Fibroblast of lung (primary cell): ENCODE results near the gene DKK2. TPM values are rescaled to one million over a fixed set of nuclear protein-coding genes. Genes with fewer than 3 reads are reported as not detected.

ENCODE experiments used
- DNase-seq, 2 donors: peaks; one replicate each; pipeline versions ENCODE4 v3.0.0 to v3.0.0-alpha.2; 2010; ENCODE audit warnings: low read depth in 2 of 2
- H2AFZ ChIP-seq: 2 replicates; pipeline ENCODE4 v1.5.1; 2012; ENCODE audit warnings: low read length, control low read depth, inconsistent platforms
- H3K27ac ChIP-seq: 2 replicates; pipeline ENCODE4 v1.5.1; 2011; ENCODE audit warnings: low read length, control low read depth; ENCODE audit not compliant: insufficient read depth
- H3K27me3 ChIP-seq: 2 replicates; pipeline ENCODE4 v1.5.1; 2011; ENCODE audit warnings: mild to moderate bottlenecking, low read length; ENCODE audit not compliant: control insufficient read depth, insufficient read depth
- H3K36me3 ChIP-seq: 2 replicates; pipeline ENCODE4 v1.5.1; 2011; ENCODE audit warnings: low read length; ENCODE audit not compliant: control insufficient read depth, insufficient read depth
- H3K4me1 ChIP-seq: 2 replicates; pipeline ENCODE4 v1.5.1; 2011; ENCODE audit warnings: low read length; ENCODE audit not compliant: control insufficient read depth, insufficient read depth; ENCODE audit errors: extremely low read depth
- H3K4me2 ChIP-seq: 2 replicates; pipeline ENCODE4 v1.5.1; 2011; ENCODE audit warnings: low read length, control low read depth; ENCODE audit not compliant: insufficient read depth; ENCODE audit errors: extremely low read depth
- H3K4me3 ChIP-seq, 4 experiments: fragments of 200-600 bp in 1 of 4; sonication (generic) in 1 of 4; replicated peaks in 1 of 4; 2 replicates each; pipeline ENCODE4 v1.5.1; 2011 to 2016; ENCODE audit warnings: low read length in 4 of 4, low read depth in 3 of 4, mild to moderate bottlenecking in 3 of 4, control low read depth in 2 of 4, inconsistent platforms in 1 of 4, mixed read lengths in 1 of 4; ENCODE audit not compliant: insufficient read depth in 1 of 4; ENCODE audit errors: control extremely low read depth in 1 of 4
- H3K79me2 ChIP-seq: 2 replicates; pipeline ENCODE4 v1.5.1; 2012; ENCODE audit warnings: mild to moderate bottlenecking, low read length, inconsistent platforms; ENCODE audit not compliant: control insufficient read depth, insufficient read depth
- H3K9ac ChIP-seq: 2 replicates; pipeline ENCODE4 v1.5.1; 2011; ENCODE audit warnings: mild to moderate bottlenecking, low read length, control low read depth; ENCODE audit not compliant: insufficient read depth
- H3K9me3 ChIP-seq: 2 replicates; pipeline ENCODE4 v1.5.1; 2012; ENCODE audit warnings: low read depth, low read length; ENCODE audit not compliant: control insufficient read depth, insufficient read depth
- H4K20me1 ChIP-seq: 2 replicates; pipeline ENCODE4 v1.5.1; 2011; ENCODE audit warnings: low read length; ENCODE audit not compliant: control insufficient read depth, insufficient read depth; ENCODE audit errors: extremely low read depth
- CTCF ChIP-seq, 2 donors: IDR thresholded peaks in 1 of 2; conservative IDR thresholded peaks in 1 of 2; 1 replicate in 1 of 2; 2 replicates in 1 of 2; pipeline ENCODE4 v1.5.1; 2011 to 2012; ENCODE audit warnings: low read length in 2 of 2, control low read depth in 1 of 2, inconsistent platforms in 1 of 2, low read depth in 1 of 2, mild to moderate bottlenecking in 1 of 2
- EZH2 ChIP-seq: IDR thresholded peaks from 2 replicates; pipeline ENCODE4 v1.5.1; 2012; ENCODE audit warnings: low read length, control low read depth, mild to moderate bottlenecking; ENCODE audit errors: missing control alignments
- polyA plus RNA-seq, 2 donors: library from polyadenylated mRNA; depleted of rRNA in 1 of 2; stranded (reverse) in 1 of 2; unstranded in 1 of 2; fragments of >200 nt; gene quantifications; 2 replicates each; pipeline ENCODE4 v1.2.1, GENCODE V29; 2011 to 2012; ENCODE audit warnings: missing spikeins in 1 of 2
- total RNA-seq: library from RNA; depleted of rRNA; stranded (reverse); fragments of >200 nt; gene quantifications from 2 replicates; pipeline ENCODE4 v1.2.1, GENCODE V29; 2014

DKK2 gene
- total and polyA plus RNA-seq, 2 donors (not counting 1 experiment from before 2014, with no cell fraction given): 0.48 to 1.2 TPM

DNA sequence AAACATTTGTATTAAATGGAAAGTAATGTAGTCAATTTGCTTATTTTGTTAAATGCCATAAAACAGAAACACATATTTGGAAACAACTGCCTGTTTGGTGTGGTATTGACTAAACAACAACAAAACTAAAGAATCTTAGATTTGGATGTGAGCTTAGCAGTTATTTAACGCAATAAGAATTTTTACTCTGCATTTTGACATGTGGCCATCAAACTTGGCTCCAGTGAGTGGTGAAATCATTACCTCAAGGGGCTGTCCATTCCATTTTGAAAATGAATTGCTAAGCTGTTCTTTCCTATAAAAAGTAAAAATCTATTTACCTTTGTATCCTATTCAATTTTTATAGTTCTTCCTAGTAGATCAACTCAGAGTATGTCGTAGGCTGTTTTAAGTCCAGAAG lies 84.2 kb downstream of the DKK2 start:
- H3K27ac ChIP-seq: no peak overlapping the region
- H2AFZ ChIP-seq: no peak overlapping the region
- no peaks in the 10 kb centered on the region for H3K4me1 ChIP-seq
- no peak for TF ChIP-seq EZH2
- TF ChIP-seq CTCF (conservative IDR thresholded peaks at IDR 0.05 in 1 of 2, IDR thresholded peaks at IDR 0.05 in 1 of 2; ENCODE audit: low read depth in 1 of 2, low read length in 2 of 2): no peak
- H3K36me3 ChIP-seq: no peaks in the 10 kb centered on the region
- H3K79me2 ChIP-seq: no peaks in the 10 kb centered on the region
- no peaks in the 10 kb centered on the region for H4K20me1 ChIP-seq
- DNase-seq: no peak
- no peaks in the 10 kb centered on the region for H3K9me3 ChIP-seq
- no peaks in the 10 kb centered on the region for H3K27me3 ChIP-seq
- no peak overlapping the region for H3K4me3 ChIP-seq
- H3K9ac ChIP-seq: no peak overlapping the region
- H3K4me2 ChIP-seq: no peak overlapping the region

- Histone ChIP-seq H3K27me3 (no peaks in the 10 kb centered on the region), H3K4me3 (no peak overlapping the region), H3K4me2 (no peak overlapping the region), H3K4me1 (no peaks in the 10 kb centered on the region), H3K9me3 (no peaks in the 10 kb centered on the region), H3K27ac (no peak overlapping the region), H4K20me1 (no peaks in the 10 kb centered on the region), H3K9ac (no peak overlapping the region), H3K36me3 (no peaks in the 10 kb centered on the region), H3K79me2 (no peaks in the 10 kb centered on the region), H2AFZ (no peak overlapping the region)
- no peak for DNase-seq
- TF ChIP-seq CTCF (conservative IDR thresholded peaks at IDR 0.05 in 1 of 2, IDR thresholded peaks at IDR 0.05 in 1 of 2; ENCODE audit: low read depth in 1 of 2, low read length in 2 of 2): no peak
Measured at GRCh38 chr4:106941841-106942240, 94.3 kb downstream of the DKK2 start.

DNA sequence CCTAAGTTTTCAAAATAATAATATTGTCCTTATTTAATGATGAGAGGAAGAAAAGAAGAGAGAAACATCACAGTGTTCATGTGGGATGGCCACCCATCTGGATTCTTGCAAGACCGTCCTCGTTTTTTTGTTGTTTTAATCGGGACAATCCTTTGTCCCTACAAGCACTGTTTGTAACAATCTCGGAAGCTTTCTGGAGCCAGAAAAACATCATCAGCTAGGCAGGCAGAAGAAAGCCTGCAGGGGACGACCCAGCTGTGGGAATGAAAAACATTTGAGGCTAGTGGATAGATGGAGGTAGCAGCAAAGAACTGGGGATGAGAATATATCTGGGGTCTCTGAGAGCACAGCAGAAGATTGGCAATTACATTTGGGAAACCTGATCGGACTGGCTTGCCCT lies 105.6 kb downstream of the DKK2 start:
- Histone ChIP-seq H3K4me3 (no peak overlapping the region), H3K79me2 (no peaks in the 10 kb centered on the region), H4K20me1 (no peaks in the 10 kb centered on the region), H3K4me1 (no peaks in the 10 kb centered on the region), H3K4me2 (no peak overlapping the region), H3K27ac (no peak overlapping the region), H3K9ac (no peak overlapping the region), H3K9me3 (no peaks in the 10 kb centered on the region), H3K36me3 (no peaks in the 10 kb centered on the region), H3K27me3 (no peaks in the 10 kb centered on the region), H2AFZ (no peak overlapping the region)
- no peak for DNase-seq
- TF ChIP-seq EZH2 (no peak), CTCF (conservative IDR thresholded peaks at IDR 0.05 in 1 of 2, IDR thresholded peaks at IDR 0.05 in 1 of 2; ENCODE audit: low read depth in 1 of 2, low read length in 2 of 2) (no peak)
